Measurements from ENCODE around the gene GALNT2.
A peak's percentile ranks its signal among the peaks of the same experiment; 100 is the strongest.

The GALNT2 gene

DNA sequence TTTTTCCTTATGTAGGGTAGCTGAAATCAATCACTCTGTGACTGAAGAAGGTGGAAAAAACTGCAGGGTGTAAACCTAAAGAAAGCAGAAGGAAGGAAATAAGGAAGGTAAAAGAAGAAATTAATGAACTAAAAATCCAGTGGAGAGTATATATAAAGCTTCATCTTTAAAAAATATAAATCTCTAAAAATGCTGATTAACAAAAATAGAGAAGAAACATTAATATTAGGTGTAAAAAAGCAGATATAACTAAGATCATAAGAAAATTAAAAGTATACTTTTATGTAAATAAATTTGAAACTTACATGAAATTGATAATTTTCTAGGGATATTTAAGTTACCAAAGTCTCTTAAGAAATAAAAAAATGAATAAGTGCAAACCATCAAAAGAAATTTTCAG lies 159.8 kb downstream of the GALNT2 start:
- no peak for DNase-seq (ENCODE audit: low spot score)
- TF ChIP-seq, protein P1, sequence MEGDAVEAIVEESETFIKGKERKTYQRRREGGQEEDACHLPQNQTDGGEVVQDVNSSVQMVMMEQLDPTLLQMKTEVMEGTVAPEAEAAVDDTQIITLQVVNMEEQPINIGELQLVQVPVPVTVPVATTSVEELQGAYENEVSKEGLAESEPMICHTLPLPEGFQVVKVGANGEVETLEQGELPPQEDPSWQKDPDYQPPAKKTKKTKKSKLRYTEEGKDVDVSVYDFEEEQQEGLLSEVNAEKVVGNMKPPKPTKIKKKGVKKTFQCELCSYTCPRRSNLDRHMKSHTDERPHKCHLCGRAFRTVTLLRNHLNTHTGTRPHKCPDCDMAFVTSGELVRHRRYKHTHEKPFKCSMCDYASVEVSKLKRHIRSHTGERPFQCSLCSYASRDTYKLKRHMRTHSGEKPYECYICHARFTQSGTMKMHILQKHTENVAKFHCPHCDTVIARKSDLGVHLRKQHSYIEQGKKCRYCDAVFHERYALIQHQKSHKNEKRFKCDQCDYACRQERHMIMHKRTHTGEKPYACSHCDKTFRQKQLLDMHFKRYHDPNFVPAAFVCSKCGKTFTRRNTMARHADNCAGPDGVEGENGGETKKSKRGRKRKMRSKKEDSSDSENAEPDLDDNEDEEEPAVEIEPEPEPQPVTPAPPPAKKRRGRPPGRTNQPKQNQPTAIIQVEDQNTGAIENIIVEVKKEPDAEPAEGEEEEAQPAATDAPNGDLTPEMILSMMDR (IDR thresholded peaks at IDR 0.05), result no peak
- Histone ChIP-seq H3K27ac (peak overlapping the region; percentile 79 to 90), H3K4me3 (no peak overlapping the region)

DNA sequence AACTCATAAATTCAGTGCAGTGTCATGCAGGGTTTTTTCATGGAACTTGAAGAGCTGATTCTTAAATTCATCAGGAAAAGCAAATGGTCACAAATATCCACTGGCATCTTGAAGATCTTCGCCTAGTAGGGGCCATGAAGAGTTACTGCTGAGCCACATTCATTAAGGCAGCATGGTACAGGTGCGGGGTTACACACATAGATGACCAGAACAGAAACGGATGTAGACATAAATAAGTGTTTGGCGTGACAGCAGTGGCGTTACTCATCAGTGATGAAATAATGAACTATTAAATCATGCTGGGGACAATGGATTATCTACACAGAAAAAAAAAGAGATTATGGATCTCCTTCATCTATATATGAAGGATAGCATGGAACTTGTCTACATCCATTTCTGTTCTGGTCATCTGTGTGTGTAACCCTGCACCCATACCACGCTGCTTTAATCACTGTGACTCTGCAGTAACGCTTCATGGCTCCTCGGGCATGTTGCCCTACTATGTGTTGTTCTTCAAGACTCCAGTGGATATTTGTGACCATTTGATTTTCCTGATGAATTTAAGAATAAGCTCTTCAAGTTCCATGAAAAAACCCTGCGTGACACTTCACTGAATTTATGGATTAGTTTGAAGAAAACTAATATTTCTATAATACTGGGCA lies 161.3 kb downstream of the GALNT2 start:
- TF ChIP-seq, protein P1 (IDR thresholded peaks at IDR 0.05), result no peak
- H3K27ac ChIP-seq, result no peak overlapping the region
- no peak overlapping the region for H3K4me3 ChIP-seq
- DNase-seq (ENCODE audit: low spot score), result no peak

DNA sequence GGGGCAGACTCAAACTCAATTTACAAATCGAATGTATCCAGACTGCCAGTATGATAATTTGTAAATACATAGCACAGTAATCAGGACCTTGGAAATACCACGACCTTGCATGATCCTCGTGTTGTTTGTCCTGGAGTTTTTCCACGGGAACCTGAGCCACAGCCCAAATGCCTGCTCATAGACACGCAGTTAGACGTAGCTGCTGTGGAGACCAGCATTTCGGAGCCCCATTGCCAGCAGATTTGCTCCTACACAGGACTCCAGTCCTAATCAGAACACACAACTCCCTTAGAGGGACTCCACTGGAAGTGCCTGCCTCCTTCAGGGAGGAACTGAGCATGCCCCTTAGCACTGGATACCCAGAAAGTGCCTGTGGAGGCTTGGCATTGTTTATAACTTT lies 163.2 kb downstream of the GALNT2 start:
- no peak for DNase-seq (ENCODE audit: low spot score)
- no peak overlapping the region for H3K4me3 ChIP-seq
- TF ChIP-seq, protein P1 (IDR thresholded peaks at IDR 0.05), result no peak
- H3K27ac ChIP-seq, result peak overlapping the region; percentile 63 to 86

DNA sequence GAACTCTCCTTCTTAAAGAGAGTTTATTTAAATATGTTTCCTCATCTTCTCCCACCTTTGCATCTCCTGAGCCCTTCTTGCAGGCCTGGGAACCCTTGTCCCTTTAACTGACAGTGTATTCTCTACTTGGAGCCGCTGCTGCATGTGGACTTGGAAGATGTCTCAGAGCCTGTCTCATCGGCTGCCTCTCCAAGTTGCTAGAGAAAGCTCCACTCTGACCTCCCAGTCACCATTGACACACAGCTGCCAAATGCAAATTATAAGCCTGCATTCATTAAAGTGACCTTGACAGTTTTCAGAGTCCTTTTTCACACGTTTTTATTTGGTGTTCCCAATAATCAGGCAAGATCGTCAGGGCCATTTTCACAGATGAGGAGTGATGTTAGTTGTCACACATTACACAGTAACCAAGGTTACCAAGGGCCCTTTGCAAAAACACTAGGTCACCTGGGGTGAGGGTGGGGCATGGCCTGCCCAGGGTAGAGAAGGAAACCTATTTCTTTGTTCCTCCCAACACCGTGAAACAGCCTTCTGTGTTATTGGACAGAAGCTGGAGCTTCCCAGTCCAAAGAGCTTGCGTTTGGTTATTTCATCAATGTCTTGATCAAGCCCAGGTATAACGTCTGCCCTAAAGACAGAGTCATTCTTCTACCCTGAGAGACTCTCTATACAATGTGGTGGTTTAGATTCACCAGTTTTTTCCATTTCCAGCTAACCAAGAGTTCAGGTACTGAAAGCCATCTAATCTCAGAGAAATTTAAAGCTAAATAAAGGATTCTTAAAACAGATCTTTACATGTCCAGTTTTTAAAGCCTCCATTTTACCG lies 164.1 kb downstream of the GALNT2 start:
- DNase-seq (ENCODE audit: low spot score), result no peak
- H3K4me3 ChIP-seq, result no peak overlapping the region
- H3K27ac ChIP-seq, result peak overlapping the region; percentile 63 to 86
- TF ChIP-seq, protein P1 (IDR thresholded peaks at IDR 0.05), result no peak

DNA sequence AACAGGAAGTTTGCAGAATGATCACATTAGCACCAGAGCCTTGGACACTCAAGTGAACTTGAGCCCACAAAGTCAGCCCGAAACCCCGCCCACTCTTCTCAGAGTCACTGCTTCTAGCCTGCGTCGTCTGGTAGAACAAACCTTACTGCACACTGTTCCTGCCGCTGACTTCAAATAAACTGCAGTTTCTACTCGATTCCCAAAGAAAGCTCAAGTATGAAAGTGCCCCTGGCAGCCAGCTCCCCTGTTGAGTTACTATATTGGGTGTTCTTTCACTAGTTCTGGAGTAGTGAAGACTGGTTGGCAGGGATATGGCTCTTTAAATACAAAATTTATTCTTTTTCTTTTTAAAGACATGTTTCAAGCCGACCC lies 164.7 kb downstream of the GALNT2 start:
- Histone ChIP-seq H3K27ac (peak overlapping the region; percentile 63 to 86), H3K4me3 (peak overlapping the region; percentile 54)
- no peak for DNase-seq (ENCODE audit: low spot score)
- TF ChIP-seq, protein P1 (IDR thresholded peaks at IDR 0.05), result no peak

DNA sequence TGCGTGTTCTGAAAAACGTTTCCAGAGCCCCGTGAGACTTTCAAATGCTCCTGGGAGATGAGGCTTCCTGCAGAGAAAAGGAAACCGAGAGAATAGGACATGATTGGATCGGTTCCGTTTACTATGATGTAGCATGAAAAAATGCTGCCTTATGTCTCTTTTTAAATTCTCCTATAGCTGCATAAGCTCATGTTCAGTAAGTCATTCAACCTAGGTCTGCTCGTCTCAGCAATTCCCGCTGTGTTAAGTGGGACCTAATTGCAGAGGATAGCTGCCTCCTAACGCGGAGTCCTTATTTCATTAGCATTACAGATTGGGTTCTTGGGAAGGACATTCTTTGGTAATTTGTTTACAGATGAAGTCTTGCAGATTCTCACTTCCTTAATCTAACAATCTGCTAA lies 165.3 kb downstream of the GALNT2 start:
- no peak for DNase-seq (ENCODE audit: low spot score)
- Histone ChIP-seq H3K4me3 (peak overlapping the region; percentile 54), H3K27ac (peak overlapping the region; percentile 63 to 86)
- TF ChIP-seq, protein P1 (IDR thresholded peaks at IDR 0.05), result no peak

DNA sequence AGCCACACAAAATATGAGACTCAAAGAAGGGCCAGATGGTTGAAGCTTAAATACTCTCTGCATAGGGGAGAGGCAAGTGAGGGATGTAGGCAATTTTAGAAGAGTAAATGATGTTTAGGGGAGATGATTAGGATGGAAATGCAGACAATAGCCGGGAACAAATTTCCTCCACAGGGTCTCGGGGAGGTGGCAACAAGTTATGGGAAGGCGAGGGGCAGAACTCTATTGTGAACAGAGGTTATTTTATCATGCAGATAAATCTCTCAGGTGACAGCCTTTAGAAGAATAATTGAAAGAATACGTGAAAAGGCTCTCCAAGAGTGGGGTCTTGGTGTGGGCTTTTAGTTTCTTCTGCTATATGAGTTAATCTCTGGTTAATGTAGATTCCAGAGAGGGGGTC lies 166.7 kb downstream of the GALNT2 start:
- no peak for DNase-seq (ENCODE audit: low spot score)
- TF ChIP-seq, protein P1 (IDR thresholded peaks at IDR 0.05), result no peak
- Histone ChIP-seq H3K4me3 (no peak overlapping the region), H3K27ac (no peak overlapping the region)
